ENCODE measurements around the gene MEIS1. TPM values are rescaled to one million over a fixed set of nuclear protein-coding genes. Genes with fewer than 3 reads are reported as not detected.

The MEIS1 gene
- total and polyA plus RNA-seq, 2 donors (not counting 1 experiment from before 2014, with no cell fraction given) = 48.3 to 139 TPM

GRCh38 chr2:66432801-66433694 lies 1.9 kb upstream of the MEIS1 start:
- Histone ChIP-seq H3K27ac (ENCODE audit: insufficient read depth, low read length) (peak overlapping the region; percentile 93), H3K9me3 (ENCODE audit: control insufficient read depth, insufficient read depth, low read depth, low read length) (no peaks in the 10 kb centered on the region), H3K9ac (ENCODE audit: insufficient read depth, low read length) (peak overlapping the region; percentile 94), H2AFZ (ENCODE audit: low read length) (peak overlapping the region; percentile 65), H3K79me2 (ENCODE audit: control insufficient read depth, insufficient read depth, low read length) (peaks cover 47% of the 10 kb centered on the region), H4K20me1 (ENCODE audit: control insufficient read depth, extremely low read depth, insufficient read depth, low read length) (no peaks in the 10 kb centered on the region), H3K36me3 (ENCODE audit: control insufficient read depth, insufficient read depth, low read length) (peaks cover 3% of the 10 kb centered on the region), H3K27me3 (ENCODE audit: control insufficient read depth, insufficient read depth, low read length) (no peaks in the 10 kb centered on the region), H3K4me3 (replicated peaks in 1 of 4; ENCODE audit: control extremely low read depth in 1 of 4, insufficient read depth in 1 of 4, low read depth in 3 of 4, low read length in 4 of 4) (peak overlapping the region; percentile 67 to 93 (median 84)), H3K4me1 (ENCODE audit: control insufficient read depth, extremely low read depth, insufficient read depth, low read length) (peaks cover 2% of the 10 kb centered on the region), H3K4me2 (ENCODE audit: extremely low read depth, insufficient read depth, low read length) (peak overlapping the region; percentile 97)
- TF ChIP-seq CTCF (conservative IDR thresholded peaks at IDR 0.05 in 1 of 2, IDR thresholded peaks at IDR 0.05 in 1 of 2; ENCODE audit: low read depth in 1 of 2, low read length in 2 of 2) (no peak), EZH2 (IDR thresholded peaks at IDR 0.05; ENCODE audit: low read length, missing control alignments) (no peak)
- DNase-seq (ENCODE audit: low read depth in 2 of 2) = peak; percentile 98

- Histone ChIP-seq H3K36me3 (ENCODE audit: control insufficient read depth, insufficient read depth, low read length) (peaks cover 3% of the 10 kb centered on the region), H3K9ac (ENCODE audit: insufficient read depth, low read length) (peak overlapping the region; percentile 94), H3K4me1 (ENCODE audit: control insufficient read depth, extremely low read depth, insufficient read depth, low read length) (peaks cover 2% of the 10 kb centered on the region), H4K20me1 (ENCODE audit: control insufficient read depth, extremely low read depth, insufficient read depth, low read length) (no peaks in the 10 kb centered on the region), H3K4me2 (ENCODE audit: extremely low read depth, insufficient read depth, low read length) (peak overlapping the region; percentile 92), H2AFZ (ENCODE audit: low read length) (no peak overlapping the region), H3K27ac (ENCODE audit: insufficient read depth, low read length) (peak overlapping the region; percentile 93), H3K9me3 (ENCODE audit: control insufficient read depth, insufficient read depth, low read depth, low read length) (no peaks in the 10 kb centered on the region), H3K27me3 (ENCODE audit: control insufficient read depth, insufficient read depth, low read length) (no peaks in the 10 kb centered on the region), H3K4me3 (replicated peaks in 1 of 4; ENCODE audit: control extremely low read depth in 1 of 4, insufficient read depth in 1 of 4, low read depth in 3 of 4, low read length in 4 of 4) (peak overlapping the region; percentile 67 to 93 (median 84)), H3K79me2 (ENCODE audit: control insufficient read depth, insufficient read depth, low read length) (peaks cover 52% of the 10 kb centered on the region)
- DNase-seq (ENCODE audit: low read depth in 2 of 2) = no peak
- TF ChIP-seq CTCF (conservative IDR thresholded peaks at IDR 0.05 in 1 of 2, IDR thresholded peaks at IDR 0.05 in 1 of 2; ENCODE audit: low read depth in 1 of 2, low read length in 2 of 2) (no peak), EZH2 (IDR thresholded peaks at IDR 0.05; ENCODE audit: low read length, missing control alignments) (no peak)
Observed at GRCh38 chr2:66433695-66433944, 1.3 kb upstream of the MEIS1 start.

- peak overlapping the region; percentile 67 to 100 (median 87) for H3K4me3 ChIP-seq (replicated peaks in 1 of 4; ENCODE audit: control extremely low read depth in 1 of 4, insufficient read depth in 1 of 4, low read depth in 3 of 4, low read length in 4 of 4)
- peak; percentile 76 for DNase-seq (ENCODE audit: low read depth in 2 of 2)
- H4K20me1 ChIP-seq (ENCODE audit: control insufficient read depth, extremely low read depth, insufficient read depth, low read length) = no peaks in the 10 kb centered on the region
Observed at GRCh38 chr2:66433945-66434678, 813 bp upstream of the MEIS1 start.

More at GRCh38 chr2:66433945-66434678, 813 bp upstream of the MEIS1 start:
- Histone ChIP-seq H3K36me3 (ENCODE audit: control insufficient read depth, insufficient read depth, low read length) (peaks cover 3% of the 10 kb centered on the region), H3K27ac (ENCODE audit: insufficient read depth, low read length) (peak overlapping the region; percentile 93), H3K9ac (ENCODE audit: insufficient read depth, low read length) (peak overlapping the region; percentile 94), H3K4me1 (ENCODE audit: control insufficient read depth, extremely low read depth, insufficient read depth, low read length) (peaks cover 2% of the 10 kb centered on the region), H3K79me2 (ENCODE audit: control insufficient read depth, insufficient read depth, low read length) (peaks cover 57% of the 10 kb centered on the region), H3K27me3 (ENCODE audit: control insufficient read depth, insufficient read depth, low read length) (no peaks in the 10 kb centered on the region), H3K4me2 (ENCODE audit: extremely low read depth, insufficient read depth, low read length) (peak overlapping the region; percentile 92), H3K9me3 (ENCODE audit: control insufficient read depth, insufficient read depth, low read depth, low read length) (no peaks in the 10 kb centered on the region), H2AFZ (ENCODE audit: low read length) (no peak overlapping the region)
- TF ChIP-seq CTCF (conservative IDR thresholded peaks at IDR 0.05 in 1 of 2, IDR thresholded peaks at IDR 0.05 in 1 of 2; ENCODE audit: low read depth in 1 of 2, low read length in 2 of 2) (no peak), EZH2 (IDR thresholded peaks at IDR 0.05; ENCODE audit: low read length, missing control alignments) (no peak)
